ENCODE measurements around the gene SARS1.

The SARS1 gene

DNA sequence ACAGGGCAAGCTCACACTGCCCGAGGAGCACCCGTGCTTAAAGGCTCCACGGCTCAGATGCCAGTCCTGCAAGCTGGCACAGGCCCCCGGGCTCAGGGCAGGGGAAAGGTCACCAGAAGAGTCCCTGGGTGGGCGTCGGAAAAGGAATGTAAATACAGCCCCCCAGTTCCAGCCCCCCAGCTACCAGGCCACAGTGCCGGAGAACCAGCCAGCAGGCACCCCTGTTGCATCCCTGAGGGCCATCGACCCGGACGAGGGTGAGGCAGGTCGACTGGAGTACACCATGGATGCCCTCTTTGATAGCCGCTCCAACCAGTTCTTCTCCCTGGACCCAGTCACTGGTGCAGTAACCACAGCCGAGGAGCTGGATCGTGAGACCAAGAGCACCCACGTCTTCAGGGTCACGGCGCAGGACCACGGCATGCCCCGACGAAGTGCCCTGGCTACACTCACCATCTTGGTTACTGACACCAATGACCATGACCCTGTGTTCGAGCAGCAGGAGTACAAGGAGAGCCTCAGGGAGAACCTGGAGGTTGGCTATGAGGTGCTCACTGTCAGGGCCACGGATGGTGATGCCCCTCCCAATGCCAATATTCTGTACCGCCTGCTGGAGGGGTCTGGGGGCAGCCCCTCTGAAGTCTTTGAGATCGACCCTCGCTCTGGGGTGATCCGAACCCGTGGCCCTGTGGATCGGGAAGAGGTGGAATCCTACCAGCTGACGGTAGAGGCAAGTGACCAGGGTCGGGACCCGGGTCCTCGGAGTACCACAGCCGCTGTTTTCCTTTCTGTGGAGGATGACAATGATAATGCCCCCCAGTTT lies 36.9 kb downstream of the SARS1 start:
- no peak for DNase-seq (ENCODE audit: low read depth in 2 of 2)

- no peak for DNase-seq (ENCODE audit: low read depth in 2 of 2)
Measured at GRCh38 chr1:109251277-109252166, 37.8 kb downstream of the SARS1 start.

DNA sequence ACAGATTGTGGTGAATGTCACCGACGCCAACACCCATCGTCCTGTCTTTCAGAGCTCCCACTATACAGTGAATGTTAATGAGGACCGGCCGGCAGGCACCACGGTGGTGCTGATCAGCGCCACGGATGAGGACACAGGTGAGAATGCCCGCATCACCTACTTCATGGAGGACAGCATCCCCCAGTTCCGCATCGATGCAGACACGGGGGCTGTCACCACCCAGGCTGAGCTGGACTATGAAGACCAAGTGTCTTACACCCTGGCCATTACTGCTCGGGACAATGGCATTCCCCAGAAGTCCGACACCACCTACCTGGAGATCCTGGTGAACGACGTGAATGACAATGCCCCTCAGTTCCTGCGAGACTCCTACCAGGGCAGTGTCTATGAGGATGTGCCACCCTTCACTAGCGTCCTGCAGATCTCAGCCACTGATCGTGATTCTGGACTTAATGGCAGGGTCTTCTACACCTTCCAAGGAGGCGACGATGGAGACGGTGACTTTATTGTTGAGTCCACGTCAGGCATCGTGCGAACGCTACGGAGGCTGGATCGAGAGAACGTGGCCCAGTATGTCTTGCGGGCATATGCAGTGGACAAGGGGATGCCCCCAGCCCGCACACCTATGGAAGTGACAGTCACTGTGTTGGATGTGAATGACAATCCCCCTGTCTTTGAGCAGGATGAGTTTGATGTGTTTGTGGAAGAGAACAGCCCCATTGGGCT lies 38.6 kb downstream of the SARS1 start:
- DNase-seq (ENCODE audit: low read depth in 2 of 2) = no peak

DNA sequence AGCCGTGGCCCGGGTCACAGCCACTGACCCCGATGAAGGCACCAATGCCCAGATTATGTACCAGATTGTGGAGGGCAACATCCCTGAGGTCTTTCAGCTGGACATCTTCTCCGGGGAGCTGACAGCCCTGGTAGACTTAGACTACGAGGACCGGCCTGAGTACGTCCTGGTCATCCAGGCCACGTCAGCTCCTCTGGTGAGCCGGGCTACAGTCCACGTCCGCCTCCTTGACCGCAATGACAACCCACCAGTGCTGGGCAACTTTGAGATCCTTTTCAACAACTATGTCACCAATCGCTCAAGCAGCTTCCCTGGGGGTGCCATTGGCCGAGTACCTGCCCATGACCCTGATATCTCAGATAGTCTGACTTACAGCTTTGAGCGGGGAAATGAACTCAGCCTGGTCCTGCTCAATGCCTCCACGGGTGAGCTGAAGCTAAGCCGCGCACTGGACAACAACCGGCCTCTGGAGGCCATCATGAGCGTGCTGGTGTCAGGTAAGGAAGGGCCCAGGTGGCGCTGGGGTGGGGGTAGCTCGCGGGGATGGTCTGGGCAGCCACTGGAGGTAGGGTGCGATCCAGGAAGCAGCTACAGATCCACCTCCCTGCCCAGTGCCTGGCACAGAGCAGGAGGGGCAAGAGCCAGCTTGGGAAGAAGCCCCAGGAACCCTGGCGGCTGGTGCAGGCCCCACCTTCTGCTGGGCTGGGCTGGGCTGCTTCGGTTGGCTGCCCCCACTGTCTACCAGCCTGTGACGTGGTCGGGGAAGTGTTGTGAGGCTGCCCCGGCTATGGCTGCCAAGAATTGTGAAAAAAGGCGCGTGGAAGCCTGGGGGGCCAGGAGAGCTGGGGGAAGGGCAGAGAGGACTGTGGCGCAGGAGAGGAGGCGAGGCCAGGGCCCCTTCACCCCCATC lies 39.4 kb downstream of the SARS1 start:
- no peak for DNase-seq (ENCODE audit: low read depth in 2 of 2)

DNA sequence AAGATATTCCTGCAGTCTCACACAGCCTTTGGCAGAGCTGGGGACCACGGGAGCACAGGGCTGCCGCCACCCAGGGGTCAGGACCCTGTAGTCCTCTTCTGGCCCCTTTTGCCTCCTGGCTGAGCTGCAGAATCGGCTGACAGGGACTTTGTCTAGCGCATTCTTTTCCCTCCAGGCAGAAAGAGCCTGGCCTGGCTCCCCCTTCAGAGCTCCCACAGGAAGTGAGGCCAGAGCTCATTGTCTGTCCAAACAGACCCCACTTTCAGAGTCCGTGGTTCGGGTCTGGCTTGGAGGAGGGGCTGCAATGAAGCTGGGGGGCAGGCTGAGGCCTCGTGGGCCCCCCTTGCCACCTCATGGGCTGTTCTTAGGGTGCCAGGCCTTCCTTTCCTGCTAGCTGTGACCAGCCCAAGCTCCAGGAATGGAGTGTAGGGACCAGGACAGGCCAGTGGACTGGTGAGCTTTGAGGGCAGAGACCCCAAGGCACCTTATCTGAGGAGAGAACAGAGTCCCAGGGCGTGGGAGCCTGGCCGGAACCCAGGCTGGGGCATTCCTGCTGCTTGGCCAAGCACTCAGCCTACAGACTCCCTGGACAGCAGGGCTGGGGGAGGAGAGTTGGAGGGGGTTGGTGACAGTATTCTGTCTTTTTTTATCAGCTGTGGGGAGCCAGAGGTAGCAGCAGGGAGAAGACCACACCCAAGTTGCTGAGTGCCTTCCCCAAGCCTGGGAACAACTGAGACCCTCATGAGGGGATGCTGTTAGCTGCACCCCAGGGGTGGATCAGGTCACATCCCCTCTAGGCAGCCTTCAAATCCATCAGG lies 40.3 kb downstream of the SARS1 start:
- no peak for DNase-seq (ENCODE audit: low read depth in 2 of 2)

DNA sequence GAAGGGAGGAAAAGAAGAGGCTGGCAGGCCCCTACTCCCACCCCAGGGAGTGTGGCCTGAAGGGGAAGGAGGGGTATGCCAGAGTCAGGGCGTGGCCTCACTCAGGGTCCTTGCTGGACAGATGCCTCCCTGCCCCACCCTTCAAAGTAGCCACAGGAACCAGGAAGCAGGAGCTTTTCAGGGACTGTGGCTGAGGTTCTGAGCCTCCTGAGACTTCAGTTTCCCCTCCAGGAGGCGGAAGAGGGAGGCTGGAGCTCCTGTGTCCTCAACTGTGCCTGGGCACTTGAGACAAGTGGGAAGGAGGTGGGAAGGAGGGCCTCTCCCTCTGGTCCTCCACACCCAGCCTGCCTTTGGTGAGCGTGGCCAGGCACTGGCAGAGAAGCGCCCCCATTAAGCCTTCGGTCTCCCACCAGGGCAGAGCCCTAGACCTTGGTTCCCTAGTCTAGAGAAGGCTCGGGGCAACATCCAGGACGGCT lies 40.9 kb downstream of the SARS1 start:
- DNase-seq (ENCODE audit: low read depth in 2 of 2) = no peak

- no peak for DNase-seq (ENCODE audit: low read depth in 2 of 2)
Measured at GRCh38 chr1:109255097-109255651, 41.5 kb downstream of the SARS1 start.

- DNase-seq (ENCODE audit: low read depth in 2 of 2) = no peak
Measured at GRCh38 chr1:109255678-109256077, 42.0 kb downstream of the SARS1 start.

GRCh38 chr1:109256085-109256484 lies 42.4 kb downstream of the SARS1 start:
- DNase-seq (ENCODE audit: low read depth in 2 of 2) = no peak

GRCh38 chr1:109256971-109257681 lies 43.4 kb downstream of the SARS1 start:
- no peak for DNase-seq (ENCODE audit: low read depth in 2 of 2)

GRCh38 chr1:109257682-109258421 lies 44.1 kb downstream of the SARS1 start:
- no peak for DNase-seq (ENCODE audit: low read depth in 2 of 2)

- DNase-seq (ENCODE audit: low read depth in 2 of 2) = no peak
Measured at GRCh38 chr1:109258481-109259466, 45.1 kb downstream of the SARS1 start.

DNA sequence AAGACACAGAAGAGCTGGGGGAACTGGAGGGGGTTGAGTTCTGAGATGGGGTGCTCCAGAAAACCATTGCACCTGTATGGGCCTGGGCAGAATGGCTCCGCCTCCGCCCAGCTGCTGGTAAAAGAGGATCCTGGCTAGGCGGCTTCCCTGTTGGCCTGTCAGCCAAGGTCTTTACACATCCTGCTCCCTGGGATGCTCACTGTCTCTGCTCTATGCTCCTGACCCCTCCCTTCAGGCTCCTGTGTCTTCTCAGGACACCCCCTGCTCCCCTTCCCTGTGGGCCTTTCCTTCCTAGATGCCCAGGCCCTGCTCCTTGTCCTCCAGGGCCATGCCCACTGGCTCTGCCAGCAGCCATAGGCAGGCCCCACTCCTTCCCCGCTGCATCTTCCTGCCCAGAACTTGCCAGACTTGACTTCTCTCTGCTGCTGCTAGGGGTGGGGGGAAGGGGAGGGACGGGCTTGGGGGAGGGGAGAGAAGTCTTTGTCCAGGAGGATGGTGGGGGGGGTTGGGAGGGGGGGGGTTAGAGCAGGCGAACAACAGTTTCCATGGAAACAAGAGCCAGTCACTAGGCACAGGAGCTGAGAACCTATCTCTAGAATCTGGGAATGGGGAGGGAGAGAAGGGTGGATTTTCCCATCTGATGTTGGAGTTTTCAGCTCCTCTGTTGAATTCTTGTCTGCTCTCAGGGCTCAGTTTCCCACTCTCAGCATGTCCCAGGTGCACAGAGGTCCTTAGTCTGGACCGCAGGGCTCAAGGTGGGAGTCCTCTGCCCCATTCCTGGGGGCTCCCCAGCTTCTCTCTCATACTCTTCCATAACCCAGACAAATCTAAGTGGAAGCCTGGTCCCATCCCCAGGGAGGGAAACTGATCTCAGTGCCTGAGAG lies 46.2 kb downstream of the SARS1 start:
- no peak for DNase-seq (ENCODE audit: low read depth in 2 of 2)

DNA sequence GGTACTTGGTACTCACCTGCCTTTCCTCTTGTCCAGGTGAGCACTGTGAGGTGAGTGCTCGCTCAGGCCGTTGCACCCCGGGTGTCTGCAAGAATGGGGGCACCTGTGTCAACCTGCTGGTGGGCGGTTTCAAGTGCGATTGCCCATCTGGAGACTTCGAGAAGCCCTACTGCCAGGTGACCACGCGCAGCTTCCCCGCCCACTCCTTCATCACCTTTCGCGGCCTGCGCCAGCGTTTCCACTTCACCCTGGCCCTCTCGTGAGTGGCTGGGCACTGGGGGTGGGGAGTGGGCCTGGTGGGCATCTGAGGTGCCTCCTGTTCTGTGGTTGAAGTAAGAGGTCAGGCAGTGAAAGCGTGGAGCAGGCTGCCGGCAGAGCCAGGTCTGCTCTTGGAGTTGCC lies 47.3 kb downstream of the SARS1 start:
- no peak for DNase-seq (ENCODE audit: low read depth in 2 of 2)

DNA sequence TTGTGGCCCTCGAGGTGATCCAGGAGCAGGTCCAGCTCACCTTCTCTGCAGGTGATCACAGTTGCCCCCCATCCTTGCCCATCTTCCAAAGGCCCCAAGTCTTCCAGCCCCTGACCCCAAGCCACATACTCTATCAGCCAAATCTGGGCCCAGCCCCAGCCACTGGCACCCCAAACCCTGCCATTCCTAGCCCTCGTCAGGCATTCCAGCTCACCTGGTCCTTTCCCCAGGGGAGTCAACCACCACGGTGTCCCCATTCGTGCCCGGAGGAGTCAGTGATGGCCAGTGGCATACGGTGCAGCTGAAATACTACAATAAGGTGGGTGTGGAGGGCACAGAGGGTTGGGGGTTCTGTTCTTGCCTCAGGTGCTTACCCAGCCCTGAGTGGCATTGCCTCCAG lies 47.9 kb downstream of the SARS1 start:
- no peak for DNase-seq (ENCODE audit: low read depth in 2 of 2)

Measured in activated CD8-positive, alpha-beta memory T cell treated with anti-CD3 and anti-CD28 coated beads for 4 hours (primary cell).